ENCODE results near the gene MAN1B1.
"Not testable (repeated sequence)": the region's sequence is repeated elsewhere in the genome, so short reads cannot be mapped to it uniquely, and the experiment has no call there.

The MAN1B1 gene

DNA sequence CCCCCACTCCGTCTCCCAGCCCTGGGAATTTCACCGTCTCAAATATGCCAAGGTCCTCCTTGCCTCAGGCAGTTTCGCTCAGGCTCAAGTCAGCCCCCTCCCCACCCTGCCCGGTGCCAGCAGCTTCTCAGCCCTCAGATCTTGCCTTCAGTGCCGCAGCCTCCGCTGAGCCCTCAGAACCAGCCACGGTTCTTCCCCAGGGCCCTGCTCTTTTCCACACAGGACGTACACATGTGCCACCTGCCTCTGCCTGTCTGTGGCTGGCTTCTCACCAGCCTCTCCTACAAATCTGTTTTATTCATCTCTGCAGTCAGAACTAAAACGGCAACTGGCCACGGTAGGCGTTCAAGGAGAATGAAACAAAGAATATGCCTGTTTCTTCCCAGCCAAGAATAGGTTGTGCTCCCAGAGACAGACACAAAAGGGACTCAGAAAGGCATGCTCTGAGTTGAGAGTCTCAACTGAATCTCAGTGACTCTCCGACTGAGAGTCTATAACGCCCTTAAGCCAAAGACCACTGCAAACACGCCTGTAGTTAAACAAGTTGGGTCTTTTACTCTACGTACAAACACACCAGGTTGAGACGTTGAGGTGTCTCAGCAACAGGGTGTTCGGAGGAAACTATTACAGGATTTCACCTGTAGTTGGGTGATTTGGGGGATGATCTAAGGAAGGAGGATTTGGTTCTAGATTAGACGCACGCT lies 41.5 kb downstream of the MAN1B1 start:
- DNase-seq (ENCODE audit: low spot score), result no peak

DNA sequence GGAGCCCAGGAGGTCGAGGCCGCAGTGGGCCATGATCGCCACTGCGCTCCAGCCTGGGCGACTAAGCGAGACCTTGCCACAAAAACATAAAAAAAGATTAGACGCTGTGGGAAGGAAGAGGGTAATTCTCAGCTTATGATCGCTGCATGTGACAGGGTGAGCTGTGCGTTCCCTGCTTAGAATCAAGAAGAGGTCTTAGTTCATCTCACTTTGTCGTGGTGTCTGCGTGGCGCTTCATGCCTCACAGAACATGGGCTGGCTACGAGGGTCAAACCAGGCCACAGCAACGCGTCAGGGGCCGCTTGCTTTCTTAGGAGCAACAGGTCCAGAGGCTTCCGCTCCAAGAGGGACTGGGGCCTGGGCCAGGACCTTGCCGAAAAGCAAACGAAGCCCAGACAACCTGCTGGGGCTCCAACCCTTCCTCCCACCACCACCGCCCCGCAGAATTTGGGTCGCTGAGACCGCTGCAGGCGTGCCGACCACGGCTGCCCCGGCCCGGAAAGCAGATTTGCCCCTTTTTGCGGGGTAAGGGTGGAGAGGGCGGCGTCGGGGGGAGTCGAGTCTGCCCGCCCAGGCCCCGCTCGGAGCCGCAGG lies 42.2 kb downstream of the MAN1B1 start:
- DNase-seq (ENCODE audit: low spot score), result peak; percentile 2

GRCh38 chr9:137129456-137130175 lies 42.8 kb downstream of the MAN1B1 start:
- peak; percentile 90 for DNase-seq (ENCODE audit: low spot score)

- no peak for DNase-seq (ENCODE audit: low spot score)
These were observed 43.5 kb downstream of the MAN1B1 start for GRCh38 chr9:137130176-137130755.

DNA sequence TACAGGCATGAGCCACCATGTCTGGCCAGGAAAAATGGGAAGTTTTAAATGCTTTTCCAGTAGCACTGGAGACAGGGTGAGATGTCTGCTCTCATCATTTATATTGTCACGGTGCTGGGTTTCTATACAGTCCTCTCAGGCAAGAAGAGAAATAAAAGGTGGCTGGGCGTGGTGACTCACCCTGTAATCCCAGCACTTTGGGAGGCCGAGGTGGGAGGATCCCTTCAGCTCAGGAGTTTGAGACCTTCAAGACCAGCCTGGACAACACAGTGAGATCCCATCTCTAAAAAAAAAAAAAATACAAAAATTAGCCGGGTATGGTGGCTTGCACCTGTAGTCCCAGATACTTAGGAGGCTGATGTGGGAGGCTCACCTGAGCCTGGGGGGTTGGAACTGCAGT lies 47.4 kb downstream of the MAN1B1 start:
- DNase-seq (ENCODE audit: low spot score), result no peak

GRCh38 chr9:137135154-137135553 lies 48.4 kb downstream of the MAN1B1 start:
- DNase-seq (ENCODE audit: low spot score), result not testable (repeated sequence)

DNA sequence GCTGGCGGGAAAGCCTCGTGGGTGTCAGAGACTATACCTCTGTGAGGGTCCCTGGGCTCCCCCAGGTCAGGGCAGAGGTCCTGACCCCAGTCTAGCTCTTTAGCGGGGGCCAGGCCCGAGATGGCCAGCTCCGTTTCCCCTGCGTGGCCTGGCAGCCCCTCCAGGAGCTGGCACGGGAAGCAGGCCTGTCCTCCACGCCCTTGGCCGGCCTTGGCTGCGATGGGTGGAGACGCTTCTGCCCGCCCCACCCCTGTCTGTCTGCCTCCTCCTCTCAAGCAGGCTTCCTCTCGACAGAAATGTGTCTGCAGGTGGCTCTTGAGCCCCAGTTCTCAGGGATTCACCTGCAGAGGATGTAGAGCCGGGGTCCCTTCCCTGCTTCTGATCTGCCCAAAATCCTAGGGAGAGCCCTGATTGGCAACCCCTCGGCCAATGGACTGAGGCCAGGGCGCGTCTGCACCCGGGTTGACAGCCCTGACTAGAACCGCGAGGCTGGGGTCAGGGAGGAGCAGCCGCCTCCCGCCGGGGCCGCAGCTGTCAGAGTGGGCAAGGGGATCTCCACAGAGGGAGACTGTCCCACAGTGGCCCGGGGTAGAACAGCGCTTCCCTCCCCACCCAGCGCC lies 49.6 kb downstream of the MAN1B1 start:
- no peak for DNase-seq (ENCODE audit: low spot score)

DNA sequence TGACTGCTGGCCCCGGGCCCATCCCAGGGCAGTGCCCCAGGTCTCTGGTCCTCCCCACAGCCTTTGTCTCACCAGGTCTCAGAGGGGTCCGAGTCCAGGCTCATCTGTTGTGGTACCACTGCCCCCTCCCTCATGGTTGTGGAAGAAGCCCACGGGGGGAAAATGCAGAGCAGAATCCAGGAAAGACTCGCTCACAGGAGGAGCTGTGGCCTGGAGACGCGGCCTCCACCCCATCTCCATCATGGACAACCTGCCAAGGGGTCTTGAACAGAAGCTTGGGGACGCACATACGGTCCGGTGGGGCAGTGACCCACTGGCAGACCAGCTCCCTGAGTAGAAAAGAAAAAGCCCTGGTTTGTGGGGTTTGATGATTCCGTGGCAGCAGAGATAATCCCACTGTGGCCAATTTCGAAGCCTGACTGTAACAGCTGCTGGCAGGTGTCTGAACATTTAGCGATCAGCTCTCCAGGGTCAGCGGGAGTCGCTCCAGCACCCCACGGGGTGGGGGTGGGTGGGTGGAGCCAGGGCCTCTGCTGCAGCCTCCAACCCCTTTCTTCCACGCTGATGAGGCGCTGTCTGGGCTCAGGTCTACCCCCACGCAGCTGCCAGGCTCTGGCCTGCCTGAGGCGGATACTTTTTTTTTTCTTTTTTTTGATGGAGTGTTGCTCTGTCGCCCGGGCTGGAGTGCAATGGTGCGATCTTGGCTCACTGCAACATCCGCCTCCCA lies 50.3 kb downstream of the MAN1B1 start:
- no peak for DNase-seq (ENCODE audit: low spot score)

GRCh38 chr9:137138058-137138721 lies 51.4 kb downstream of the MAN1B1 start:
- DNase-seq (ENCODE audit: low spot score), result no peak

DNA sequence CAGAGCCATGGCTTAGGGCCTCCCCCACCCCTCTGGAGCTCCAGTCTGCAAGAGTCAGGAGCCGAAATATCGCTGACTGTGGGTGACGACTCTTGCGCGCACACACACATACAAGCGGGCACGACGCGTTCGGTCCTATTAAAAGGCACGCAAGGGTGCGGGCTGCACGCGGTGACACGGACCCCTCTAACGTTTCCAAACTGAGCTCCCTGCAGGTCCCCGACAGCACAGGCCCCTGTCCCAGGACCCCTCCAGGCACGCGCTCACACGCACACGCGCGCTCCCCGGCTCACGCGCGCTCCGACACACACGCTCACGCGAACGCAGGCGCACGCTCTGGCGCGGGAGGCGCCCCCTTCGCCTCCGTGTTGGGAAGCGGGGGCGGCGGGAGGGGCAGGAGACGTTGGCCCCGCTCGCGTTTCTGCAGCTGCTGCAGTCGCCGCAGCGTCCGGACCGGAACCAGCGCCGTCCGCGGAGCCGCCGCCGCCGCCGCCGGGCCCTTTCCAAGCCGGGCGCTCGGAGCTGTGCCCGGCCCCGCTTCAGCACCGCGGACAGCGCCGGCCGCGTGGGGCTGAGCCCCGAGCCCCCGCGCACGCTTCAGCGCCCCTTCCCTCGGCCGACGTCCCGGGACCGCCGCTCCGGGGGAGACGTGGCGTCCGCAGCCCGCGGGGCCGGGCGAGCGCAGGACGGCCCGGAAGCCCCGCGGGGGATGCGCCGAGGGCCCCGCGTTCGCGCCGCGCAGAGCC lies 52.1 kb downstream of the MAN1B1 start, which contains the start of gene GRIN1:
Gene GRIN1, plus strand, starts transcription at position 433 of the 746 bp plus-strand sequence. CDS start 333 bp downstream, outside the sequence.
- peak; percentile 15 for DNase-seq (ENCODE audit: low spot score)

GRCh38 chr9:137139468-137140150 lies 52.8 kb downstream of the MAN1B1 start:
- DNase-seq (ENCODE audit: low spot score), result no peak

DNA sequence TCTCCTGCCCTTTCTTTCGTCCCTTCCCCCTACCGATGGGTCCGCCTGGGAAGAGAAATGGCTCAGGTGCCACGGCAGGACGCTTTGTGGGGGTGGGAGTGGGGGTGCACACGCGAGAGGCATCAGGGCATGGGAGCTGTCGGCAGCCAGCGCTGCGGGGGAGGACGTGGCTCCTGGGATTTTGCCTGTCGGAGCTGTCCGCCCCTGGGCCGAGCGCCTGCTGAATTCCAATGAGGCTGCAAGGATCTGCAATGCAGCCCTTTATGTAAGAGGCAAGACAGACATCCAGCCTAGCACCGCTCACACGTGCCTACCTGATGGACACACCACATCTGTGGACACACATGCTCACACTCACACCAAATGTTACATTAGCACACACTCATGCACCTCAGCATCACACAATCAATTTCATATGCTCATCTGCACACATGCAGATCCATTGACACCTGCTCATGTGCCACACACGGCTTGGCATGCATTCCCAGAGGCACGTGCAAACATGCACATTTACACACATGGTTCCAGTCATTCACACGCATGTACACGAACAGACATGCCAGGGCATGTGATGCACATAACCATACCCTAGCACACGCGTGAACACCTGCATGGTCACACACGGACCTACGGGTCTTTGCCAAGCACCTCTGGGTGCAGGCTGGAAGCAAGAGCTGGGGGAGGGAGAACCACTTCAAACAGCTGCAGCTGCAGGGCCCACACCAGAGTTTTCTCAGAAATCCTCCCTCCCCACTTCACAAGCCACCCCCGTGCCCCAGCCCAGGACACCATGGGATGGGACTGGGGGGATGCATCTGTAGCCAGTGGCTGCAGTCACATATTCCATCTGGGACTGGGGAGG lies 53.6 kb downstream of the MAN1B1 start:
- no peak for DNase-seq (ENCODE audit: low spot score)

DNA sequence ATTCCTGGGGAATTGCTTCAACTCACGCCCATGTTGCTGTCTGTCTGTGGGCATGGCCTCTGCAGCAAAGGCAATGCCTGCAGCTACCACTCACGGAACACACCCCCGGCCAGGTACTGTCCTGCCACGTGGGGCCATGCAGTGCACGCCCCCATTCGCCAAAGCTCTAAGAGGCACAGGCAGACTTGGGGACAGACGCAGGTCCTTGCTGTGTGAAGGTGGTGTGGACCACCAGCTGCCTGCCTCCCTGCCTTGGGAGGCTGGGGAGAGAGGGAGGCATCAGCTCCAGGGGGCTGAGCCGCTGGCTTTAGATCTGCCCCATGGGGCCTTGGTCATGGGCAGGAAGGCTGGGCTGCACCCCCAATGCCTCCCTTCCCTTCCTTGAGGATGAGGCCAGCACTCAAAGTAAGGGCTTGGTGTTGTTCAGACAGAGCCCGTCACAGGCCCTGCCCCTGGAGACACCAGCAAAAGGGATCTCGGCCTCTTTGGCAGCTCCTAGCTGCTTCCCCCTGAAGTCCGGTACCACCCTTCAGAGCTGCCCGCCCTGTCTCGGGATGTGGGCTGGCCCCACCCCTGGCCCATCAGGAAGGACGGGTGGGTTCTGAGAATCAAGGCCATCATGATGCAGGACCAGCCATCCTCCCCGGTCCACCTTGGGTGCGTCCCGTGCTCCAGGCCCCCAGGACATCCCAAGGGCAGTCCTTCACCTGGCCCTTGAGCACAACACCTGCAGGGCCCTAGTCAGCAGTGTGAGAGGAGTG lies 54.4 kb downstream of the MAN1B1 start:
- no peak for DNase-seq (ENCODE audit: low spot score)

- DNase-seq (ENCODE audit: low spot score), result no peak
These were observed 55.5 kb downstream of the MAN1B1 start for GRCh38 chr9:137141976-137142936.

DNA sequence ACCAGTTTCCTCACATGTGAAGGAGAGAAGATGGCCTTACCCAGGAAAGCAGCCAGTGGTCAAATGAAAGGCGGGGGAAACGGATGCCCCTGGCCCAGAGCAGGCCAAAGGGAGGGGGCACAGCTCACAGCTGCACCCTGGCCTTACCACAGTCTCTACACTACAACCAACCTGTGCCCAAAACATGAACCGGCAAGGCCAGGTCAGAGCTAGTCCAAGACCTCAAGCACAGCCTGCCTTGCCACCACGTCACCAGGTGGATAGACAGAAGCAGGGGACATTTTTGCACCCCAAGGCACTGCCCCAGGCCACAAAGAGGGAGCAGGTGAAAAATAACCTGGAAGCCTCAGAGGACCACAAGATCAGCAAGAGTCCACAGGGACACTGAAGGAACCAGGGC lies 56.7 kb downstream of the MAN1B1 start:
- no peak for DNase-seq (ENCODE audit: low spot score)

- no peak for DNase-seq (ENCODE audit: low spot score)
These were observed 59.1 kb downstream of the MAN1B1 start for GRCh38 chr9:137145731-137146526.
